GM19452 (cell line): ENCODE measurements around the gene KBTBD3.
"Not testable (repeated sequence)": the region's sequence is repeated elsewhere in the genome, so short reads cannot be mapped to it uniquely, and the experiment has no call there.

Experiments
- ATAC-seq: cut with Tn5 transposase; IDR thresholded peaks from one replicate; pipeline ENCODE4 v1.9.1; 2021; ENCODE audit not compliant: unreplicated experiment

KBTBD3 gene

DNA sequence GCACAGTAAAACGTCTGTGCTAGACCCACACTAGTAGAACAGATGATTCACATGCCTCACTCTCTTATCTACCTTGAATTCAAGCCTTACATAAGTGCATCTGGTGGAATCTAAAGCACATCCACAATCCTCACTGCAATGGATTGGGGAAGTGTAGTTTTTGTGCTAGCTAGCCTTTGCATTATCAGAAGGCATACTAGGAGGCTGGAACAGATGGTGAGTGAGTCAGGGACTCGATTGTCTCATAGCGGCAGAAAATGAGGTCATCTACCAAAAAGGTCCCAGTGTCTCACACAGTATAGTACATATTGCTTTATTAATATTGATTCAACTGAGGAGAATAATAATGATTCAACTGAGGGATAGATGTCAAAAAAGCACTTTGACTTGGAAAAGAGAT lies 64.4 kb downstream of the KBTBD3 start:
- ATAC-seq, result no peak

GRCh38 chr11:106011481-106011880 lies 65.7 kb downstream of the KBTBD3 start:
- ATAC-seq, result no peak

- ATAC-seq, result not testable (repeated sequence)
These were observed 74.1 kb downstream of the KBTBD3 start for GRCh38 chr11:106003094-106003493.

DNA sequence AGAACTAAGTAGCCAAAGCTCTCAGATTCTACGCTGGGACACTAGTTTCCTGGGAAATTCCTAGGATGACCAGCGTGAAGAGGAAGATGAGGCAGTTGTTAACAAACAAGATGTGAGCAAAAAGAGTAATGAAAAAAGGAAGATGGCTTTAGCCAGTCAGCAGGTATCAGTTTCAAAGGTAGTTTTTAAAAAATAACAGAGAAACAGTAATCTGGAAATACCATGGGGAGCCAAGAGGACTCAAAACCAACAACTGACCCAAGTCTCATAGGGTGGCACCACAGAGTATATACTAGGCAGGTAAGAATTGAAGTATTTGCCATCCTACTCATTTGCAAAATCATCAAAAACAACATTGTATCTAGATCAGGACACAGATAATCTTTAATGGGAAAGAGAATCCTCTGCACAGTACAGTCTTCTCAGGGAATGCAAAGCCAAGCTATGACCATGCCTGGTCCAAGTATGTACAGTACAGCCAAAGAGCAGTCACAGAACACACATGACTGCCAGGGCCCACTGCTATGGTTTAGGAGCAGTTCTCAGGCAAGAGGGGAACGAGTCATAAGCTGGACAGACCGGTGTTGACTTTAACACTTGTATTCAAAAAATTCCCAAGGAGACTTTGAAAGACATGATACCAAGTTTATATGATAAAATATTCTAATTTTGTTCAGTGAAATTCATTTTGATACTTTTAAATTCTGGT lies 75.7 kb downstream of the KBTBD3 start:
- ATAC-seq, result no peak
